CD1c-positive myeloid dendritic cell (primary cell): ENCODE data around the gene THAP3.
"Not testable (repeated sequence)": the region's sequence is repeated elsewhere in the genome, so short reads cannot be mapped to it uniquely, and the experiment has no call there.

ENCODE experiments used
- DNase-seq: peaks from one replicate; pipeline ENCODE4 v3.0.0-alpha.2; 2016; ENCODE audit errors: extremely low spot score

The THAP3 gene

GRCh38 chr1:6591222-6591621 lies 33.4 kb upstream of the THAP3 start:
- peak; percentile 61 for DNase-seq

- DNase-seq = no peak
Measured at GRCh38 chr1:6591644-6592043, 33.0 kb upstream of the THAP3 start.

- no peak for DNase-seq
Measured at GRCh38 chr1:6592441-6592840, 32.2 kb upstream of the THAP3 start.

- no peak for DNase-seq
Measured at GRCh38 chr1:6592865-6593593, 31.6 kb upstream of the THAP3 start.

GRCh38 chr1:6593810-6594209 lies 30.9 kb upstream of the THAP3 start:
- no peak for DNase-seq

GRCh38 chr1:6594977-6595740 lies 29.5 kb upstream of the THAP3 start:
- DNase-seq = no peak

- DNase-seq = no peak
Measured at GRCh38 chr1:6596351-6596750, 28.3 kb upstream of the THAP3 start.

- DNase-seq = no peak
Measured at GRCh38 chr1:6596886-6597776, 27.5 kb upstream of the THAP3 start.

GRCh38 chr1:6597777-6598131 lies 26.9 kb upstream of the THAP3 start:
- no peak for DNase-seq

- peak; percentile 67 for DNase-seq
Measured at GRCh38 chr1:6599141-6599975, 25.3 kb upstream of the THAP3 start.

- DNase-seq = not testable (repeated sequence)
Measured at GRCh38 chr1:6599991-6600390, 24.7 kb upstream of the THAP3 start.

- peak; percentile 24 for DNase-seq
Measured at GRCh38 chr1:6600410-6601048, 24.1 kb upstream of the THAP3 start.

GRCh38 chr1:6601049-6601922 lies 23.4 kb upstream of the THAP3 start:
- DNase-seq = peak; percentile 89

- peak; percentile 15 for DNase-seq
Measured at GRCh38 chr1:6601923-6602668, 22.6 kb upstream of the THAP3 start.

GRCh38 chr1:6602669-6603237 lies 21.9 kb upstream of the THAP3 start, which contains the start of gene KLHL21:
TSS of gene KLHL21 (minus strand) at chr1:6602869. CDS start at chr1:6602817, 52 bp downstream.
- peak; percentile 95 for DNase-seq

GRCh38 chr1:6603238-6603914 lies 21.3 kb upstream of the THAP3 start:
- peak; percentile 71 for DNase-seq

GRCh38 chr1:6603915-6604558 lies 20.6 kb upstream of the THAP3 start:
- DNase-seq = peak; percentile 54
